ENCODE data around the gene SRPX2. TPM values are rescaled to one million over a fixed set of nuclear protein-coding genes. Genes with fewer than 3 reads are reported as not detected.
"Not testable (repeated sequence)": the region's sequence is repeated elsewhere in the genome, so short reads cannot be mapped to it uniquely, and the experiment has no call there.

The SRPX2 gene
- total and polyA plus RNA-seq, 7 donors: 2.5 to 59.8 (median 18.7) TPM

DNA sequence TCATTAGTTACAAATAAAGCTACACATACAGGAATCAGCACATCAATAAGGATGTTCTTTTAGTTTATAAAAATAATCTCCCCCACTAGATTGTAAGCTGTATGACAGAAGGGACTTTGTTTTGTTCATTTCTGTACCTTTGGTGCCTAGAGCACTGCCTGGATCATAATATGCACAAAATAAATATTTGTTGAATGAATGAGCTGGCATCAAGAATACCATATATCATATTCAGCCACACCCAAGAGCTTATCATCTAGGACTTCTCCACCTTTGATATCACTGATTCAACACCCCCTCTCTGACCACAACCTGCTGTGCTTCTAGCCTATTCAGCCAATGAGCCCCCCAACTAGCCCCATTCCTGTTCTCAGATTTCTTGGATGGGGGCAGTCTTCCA lies 77.3 kb downstream of the SRPX2 start:
- DNase-seq: no peak
- Histone ChIP-seq H3K4me1 (no peaks in the 10 kb centered on the region), H3K27me3 (no peaks in the 10 kb centered on the region), H3K4me3 (no peak overlapping the region), H3K27ac (no peak overlapping the region), H3K36me3 (no peaks in the 10 kb centered on the region), H3K9me3 (no peaks in the 10 kb centered on the region)
- intact Hi-C loops (cut with DNase I): no loop called here
- no peak for TF ChIP-seq EP300 (IDR thresholded peaks at IDR 0.05)
- TF ChIP-seq POLR2AphosphoS5 (IDR thresholded peaks at IDR 0.05): no peak
- no peak for TF ChIP-seq POLR2A (IDR thresholded peaks at IDR 0.05)
- TF ChIP-seq, protein P1, sequence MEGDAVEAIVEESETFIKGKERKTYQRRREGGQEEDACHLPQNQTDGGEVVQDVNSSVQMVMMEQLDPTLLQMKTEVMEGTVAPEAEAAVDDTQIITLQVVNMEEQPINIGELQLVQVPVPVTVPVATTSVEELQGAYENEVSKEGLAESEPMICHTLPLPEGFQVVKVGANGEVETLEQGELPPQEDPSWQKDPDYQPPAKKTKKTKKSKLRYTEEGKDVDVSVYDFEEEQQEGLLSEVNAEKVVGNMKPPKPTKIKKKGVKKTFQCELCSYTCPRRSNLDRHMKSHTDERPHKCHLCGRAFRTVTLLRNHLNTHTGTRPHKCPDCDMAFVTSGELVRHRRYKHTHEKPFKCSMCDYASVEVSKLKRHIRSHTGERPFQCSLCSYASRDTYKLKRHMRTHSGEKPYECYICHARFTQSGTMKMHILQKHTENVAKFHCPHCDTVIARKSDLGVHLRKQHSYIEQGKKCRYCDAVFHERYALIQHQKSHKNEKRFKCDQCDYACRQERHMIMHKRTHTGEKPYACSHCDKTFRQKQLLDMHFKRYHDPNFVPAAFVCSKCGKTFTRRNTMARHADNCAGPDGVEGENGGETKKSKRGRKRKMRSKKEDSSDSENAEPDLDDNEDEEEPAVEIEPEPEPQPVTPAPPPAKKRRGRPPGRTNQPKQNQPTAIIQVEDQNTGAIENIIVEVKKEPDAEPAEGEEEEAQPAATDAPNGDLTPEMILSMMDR (IDR thresholded peaks at IDR 0.05): no peak

DNA sequence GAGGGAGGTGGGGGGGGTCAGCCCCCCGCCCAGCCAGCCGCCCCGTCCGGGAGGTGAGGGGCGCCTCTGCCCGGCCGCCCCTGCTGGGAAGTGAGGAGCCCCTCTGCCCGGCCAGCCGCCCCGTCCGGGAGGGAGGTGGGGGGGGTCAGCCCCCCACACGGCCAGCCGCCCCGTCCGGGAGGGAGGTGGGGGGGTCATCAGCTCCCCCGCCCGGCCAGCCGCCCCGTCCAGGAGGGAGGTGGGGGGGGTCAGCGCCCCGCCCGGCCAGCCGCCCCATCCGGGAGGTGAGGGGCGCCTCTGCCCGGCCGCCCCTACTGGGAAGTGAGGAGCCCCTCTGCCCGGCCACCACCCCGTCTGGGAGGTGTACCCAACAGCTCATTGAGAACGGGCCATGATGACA lies 80.0 kb downstream of the SRPX2 start:
- intact Hi-C loops (cut with DNase I): not testable (repeated sequence)
- 93 to 98% methylated on average over 20 to 28 of the region's 30 CpGs for WGBS, 2 donors

More for the DNA sequence above, 80.0 kb downstream of the SRPX2 start:
- H3K4me3 ChIP-seq, H3K27ac ChIP-seq, DNase-seq, H3K9me3 ChIP-seq, H3K27me3 ChIP-seq, H3K36me3 ChIP-seq, H3K4me1 ChIP-seq: not testable (repeated sequence)

Other genes with a start within 250 kb of the SRPX2 start
- gene PCDH19, start 233.9 kb upstream of the SRPX2 start, total RNA-seq: 1 to 10 TPM in 1 of 4 donors, under 1 TPM in 3; 0.71 to 2.2 (median 0.89) TPM
- under 1 TPM in 2 of 3 donors, not detected in 1; 0.23 to 0.29 TPM for gene PCDH19, start 233.9 kb upstream of the SRPX2 start, polyA plus RNA-seq
- gene TNMD, start 59.3 kb upstream of the SRPX2 start, total RNA-seq: not detected
- gene TNMD, start 59.3 kb upstream of the SRPX2 start, polyA plus RNA-seq: 1 to 10 TPM in 1 of 3 donors, under 1 TPM in 1, not detected in 1; 0.38 to 1.8 TPM
- 10 to 100 TPM in 2 of 4 donors, 1 to 10 TPM in 2; 7.5 to 16.3 (median 9.4) TPM for gene TSPAN6, start 7.4 kb upstream of the SRPX2 start, total RNA-seq
- 10 to 100 TPM; 31.2 to 57.1 (median 34.2) TPM for gene TSPAN6, start 7.4 kb upstream of the SRPX2 start, polyA plus RNA-seq
- gene SYTL4, start 87.9 kb downstream of the SRPX2 start, total RNA-seq: 100 to 1,000 TPM in 1 of 4 donors, 10 to 100 TPM in 3; 32.8 to 188 (median 41.6) TPM
- gene SYTL4, start 87.9 kb downstream of the SRPX2 start, polyA plus RNA-seq: 10 to 100 TPM; 10.5 to 22.8 (median 12.0) TPM
- 1 to 10 TPM; 6.1 to 8.6 (median 7.2) TPM for gene CSTF2, start 176.2 kb downstream of the SRPX2 start, total RNA-seq
- 10 to 100 TPM in 2 of 3 donors, 1 to 10 TPM in 1; 9.0 to 18.3 (median 15.4) TPM for gene CSTF2, start 176.2 kb downstream of the SRPX2 start, polyA plus RNA-seq
- under 1 TPM in 2 of 4 donors, not detected in 2; 0.33 to 0.36 TPM for gene NOX1, start 230.2 kb downstream of the SRPX2 start, total RNA-seq
- 10 to 100 TPM in 2 of 3 donors, 1 to 10 TPM in 1; 6.6 to 54.8 (median 12.0) TPM for gene NOX1, start 230.2 kb downstream of the SRPX2 start, polyA plus RNA-seq